Loucy (cell line): ENCODE measurements around the gene CAPN7.

Experiments
- H2AFZ ChIP-seq: fragments of 200-600 bp; sonication (generic); 2 replicates; pipeline ENCODE4 v1.6.0; 2016; ENCODE audit warnings: antibody characterized with exemption, mild to moderate bottlenecking, low read length, moderate library complexity
- H3F3A ChIP-seq: fragments of 200-600 bp; 2 replicates; pipeline ENCODE4 v1.6.0; 2016; ENCODE audit warnings: antibody characterized with exemption, low read depth, mild to moderate bottlenecking
- H3K27me3 ChIP-seq: fragments of 200-600 bp; sonication (generic); 2 replicates; pipeline ENCODE4 v1.6.1; 2014; ENCODE audit warnings: low read length, mild to moderate bottlenecking; ENCODE audit not compliant: insufficient read depth, poor library complexity, severe bottlenecking
- H3K36me3 ChIP-seq: fragments of 200-600 bp; sonication (generic); 2 replicates; pipeline ENCODE4 v1.6.1; 2016; ENCODE audit warnings: low read length; ENCODE audit not compliant: insufficient read depth
- H3K4me1 ChIP-seq: fragments of 200-600 bp; sonication (generic); 2 replicates; pipeline ENCODE4 v1.5.1; 2014; ENCODE audit warnings: low read length, mild to moderate bottlenecking; ENCODE audit not compliant: insufficient read depth, poor library complexity, severe bottlenecking
- H3K4me2 ChIP-seq: fragments of 200-600 bp; sonication (generic); 2 replicates; pipeline ENCODE4 v1.6.0; 2014; ENCODE audit warnings: antibody characterized with exemption, low read length, low read depth, mild to moderate bottlenecking; ENCODE audit not compliant: poor library complexity, severe bottlenecking
- H3K4me3 ChIP-seq: fragments of 200-600 bp; sonication (generic); 2 replicates; pipeline ENCODE4 v1.5.1; 2014; ENCODE audit warnings: low read length, mild to moderate bottlenecking, mixed read lengths; ENCODE audit not compliant: poor library complexity, severe bottlenecking
- H3K79me2 ChIP-seq: fragments of 200-600 bp; sonication (generic); 2 replicates; pipeline ENCODE4 v1.6.1; 2014; ENCODE audit warnings: low read length; ENCODE audit not compliant: insufficient read depth
- H3K9ac ChIP-seq: fragments of 200-600 bp; sonication (generic); 2 replicates; pipeline ENCODE4 v1.6.0; 2014; ENCODE audit warnings: mild to moderate bottlenecking, low read depth, low read length, moderate library complexity; ENCODE audit not compliant: poor library complexity, severe bottlenecking
- H3K9me2 ChIP-seq: fragments of 200-600 bp; sonication (generic); replicated peaks from 2 replicates; pipeline ENCODE4 v1.6.1; 2016; ENCODE audit warnings: low read depth, low read length, mixed read lengths
- H3K9me3 ChIP-seq: fragments of 200-600 bp; sonication (generic); 2 replicates; pipeline ENCODE4 v1.6.1; 2014; ENCODE audit warnings: mild to moderate bottlenecking, antibody characterized with exemption, low read length, low read depth; ENCODE audit not compliant: insufficient read depth
- H4K20me1 ChIP-seq: fragments of 200-600 bp; sonication (generic); 2 replicates; pipeline ENCODE4 v1.6.0; 2014; ENCODE audit warnings: antibody characterized with exemption, low read length, mild to moderate bottlenecking; ENCODE audit not compliant: insufficient read depth, poor library complexity, severe bottlenecking
- CTCF ChIP-seq: fragments of 200-600 bp; sonication (generic); conservative IDR thresholded peaks from 2 replicates; pipeline ENCODE4 v1.5.1; 2014; ENCODE audit warnings: mild to moderate bottlenecking, antibody characterized with exemption, low read length
- EZH2phosphoT487 ChIP-seq: fragments of 200-600 bp; IDR thresholded peaks from 2 replicates; pipeline ENCODE4 v1.6.1; 2018; ENCODE audit warnings: antibody characterized with exemption, mild to moderate bottlenecking, moderate library complexity, borderline replicate concordance

The CAPN7 gene

GRCh38 chr3:15218689-15219088, 12.6 kb downstream of the CAPN7 start:
- Histone ChIP-seq H3F3A (no peaks in the 10 kb centered on the region), H3K79me2 (no peaks in the 10 kb centered on the region; the same call in none of the 2 replicates), H4K20me1 (no peaks in the 10 kb centered on the region), H3K9me3 (no peaks in the 10 kb centered on the region), H3K4me2 (no peak overlapping the region), H3K9ac (no peak overlapping the region), H2AFZ (no peak overlapping the region), H3K36me3 (peaks cover 59% of the 10 kb centered on the region; the same call in 1 of the 2 replicates), H3K4me1 (no peaks in the 10 kb centered on the region), H3K27me3 (no peaks in the 10 kb centered on the region), H3K4me3 (no peak overlapping the region), H3K9me2 (no peaks in the 10 kb centered on the region)
- TF ChIP-seq CTCF, result no peak
- no peak for TF ChIP-seq EZH2phosphoT487

GRCh38 chr3:15220056-15220455, 14.0 kb downstream of the CAPN7 start:
- Histone ChIP-seq H3K9me3 (no peaks in the 10 kb centered on the region), H3K4me2 (no peak overlapping the region), H3K9ac (no peak overlapping the region), H3F3A (no peaks in the 10 kb centered on the region), H2AFZ (no peak overlapping the region), H3K79me2 (no peaks in the 10 kb centered on the region; the same call in none of the 2 replicates), H4K20me1 (no peaks in the 10 kb centered on the region), H3K9me2 (no peaks in the 10 kb centered on the region), H3K4me1 (no peaks in the 10 kb centered on the region), H3K4me3 (no peak overlapping the region), H3K27me3 (no peaks in the 10 kb centered on the region), H3K36me3 (peaks cover 72% of the 10 kb centered on the region; the same call in 1 of the 2 replicates)
- TF ChIP-seq EZH2phosphoT487, result no peak
- no peak for TF ChIP-seq CTCF

GRCh38 chr3:15220661-15221060, 14.6 kb downstream of the CAPN7 start:
- no peak overlapping the region for H2AFZ ChIP-seq
- no peak overlapping the region for H3K9ac ChIP-seq
- H3K36me3 ChIP-seq, result peaks cover 71% of the 10 kb centered on the region; the same call in 1 of the 2 replicates
- no peaks in the 10 kb centered on the region for H3K9me2 ChIP-seq
- H3K79me2 ChIP-seq, result no peaks in the 10 kb centered on the region; the same call in 1 of the 2 replicates
- H3K4me1 ChIP-seq, result no peaks in the 10 kb centered on the region
- no peaks in the 10 kb centered on the region for H4K20me1 ChIP-seq
- no peak overlapping the region for H3K4me3 ChIP-seq
- no peaks in the 10 kb centered on the region for H3F3A ChIP-seq
- no peaks in the 10 kb centered on the region for H3K27me3 ChIP-seq
- H3K4me2 ChIP-seq, result no peak overlapping the region
- TF ChIP-seq EZH2phosphoT487 (no peak), CTCF (no peak)
- H3K9me3 ChIP-seq, result no peaks in the 10 kb centered on the region
